Spinal cord (tissue), 10 donors: Measurements from ENCODE around the gene VAPB. TPM values are rescaled to one million over a fixed set of nuclear protein-coding genes. Genes with fewer than 3 reads are reported as not detected.

Source experiments
- DNase-seq, 6 donors: peaks; one replicate each; pipeline versions ENCODE4 v3.0.0 to v3.0.0-alpha.2; 2013 to 2015; ENCODE audit warnings: low spot score in 6 of 6, low read depth in 4 of 6
- H3K27ac ChIP-seq: one replicate; pipeline ENCODE4 v1.5.1; 2013; ENCODE audit warnings: low read depth, low read length, control low read depth
- H3K27me3 ChIP-seq: one replicate; pipeline ENCODE4 v1.6.1; 2013; ENCODE audit warnings: low read length; ENCODE audit not compliant: control insufficient read depth, insufficient read depth
- H3K36me3 ChIP-seq: one replicate; pipeline ENCODE4 v1.6.1; 2013; ENCODE audit warnings: low read length; ENCODE audit not compliant: control insufficient read depth, insufficient read depth
- H3K4me1 ChIP-seq: one replicate; pipeline ENCODE4 v1.6.1; 2013; ENCODE audit warnings: low read length; ENCODE audit not compliant: control insufficient read depth, insufficient read depth
- H3K4me3 ChIP-seq: one replicate; pipeline ENCODE4 v1.5.1; 2013; ENCODE audit warnings: low read depth, low read length, control low read depth
- H3K9me3 ChIP-seq: one replicate; pipeline ENCODE4 v1.6.1; 2013; ENCODE audit warnings: low read length; ENCODE audit not compliant: control insufficient read depth, insufficient read depth
- WGBS: methylation state at CpG from one replicate; pipeline ENCODE4 v1.1.5; 2013; ENCODE audit warnings: missing lambda C conversion rate; ENCODE audit not compliant: insufficient coverage; 5-methylcytosine and 5-hydroxymethylcytosine counted together
- polyA plus RNA-seq, 2 donors: library from polyadenylated mRNA; unstranded; fragments of 120-200 nt; gene quantifications; one replicate each; pipeline ENCODE4 v1.2.1, GENCODE V29; 2013; ENCODE audit not compliant: insufficient read length in 2 of 2
- total RNA-seq, 2 donors: library from RNA; depleted of rRNA in 1 of 2; stranded (reverse); fragments of 120-200 nt in 1 of 2; fragments of >200 nt in 1 of 2; gene quantifications; one replicate each; pipeline versions ENCODE4 v1.2.3 to v1.2.4, GENCODE V29; 2013 to 2014
- donor health status: healthy.

The VAPB gene
- total and polyA plus RNA-seq, 4 donors = 26.1 to 64.3 (median 56.6) TPM

GRCh38 chr20:58463256-58463655, 74.2 kb downstream of the VAPB start:
- H3K36me3 ChIP-seq = peaks cover 6% of the 10 kb centered on the region
- no peak for DNase-seq
- no peaks in the 10 kb centered on the region for H3K9me3 ChIP-seq
- no peak overlapping the region for H3K27ac ChIP-seq
- peaks cover 12% of the 10 kb centered on the region for H3K4me1 ChIP-seq
- no peak overlapping the region for H3K4me3 ChIP-seq
- 77% methylated on average over 4 of the region's 10 CpGs for WGBS
- H3K27me3 ChIP-seq = peaks cover 4% of the 10 kb centered on the region

DNA sequence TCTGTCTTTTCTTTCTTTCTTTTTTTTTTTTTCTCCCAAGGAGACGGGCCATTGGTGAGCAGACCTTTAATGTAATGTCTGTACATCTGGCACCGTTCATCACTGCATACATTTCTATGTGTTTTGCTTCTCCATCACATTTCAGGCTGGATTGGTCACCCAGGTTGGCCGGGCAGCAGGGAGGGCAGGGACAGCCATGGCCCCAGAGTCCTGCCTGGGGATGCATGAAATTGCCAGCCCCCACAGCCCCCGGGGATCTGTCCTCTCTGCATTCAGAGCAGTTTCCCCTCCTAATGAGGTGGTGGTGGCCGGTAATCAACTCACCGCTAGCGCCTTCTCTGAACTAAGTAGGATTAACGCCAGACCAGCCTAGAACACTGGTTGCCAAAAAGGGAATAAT, 75.8 kb downstream of the VAPB start:
- H3K27me3 ChIP-seq = peaks cover 4% of the 10 kb centered on the region
- 69% methylated on average over 6 of the region's 8 CpGs for WGBS

DNA sequence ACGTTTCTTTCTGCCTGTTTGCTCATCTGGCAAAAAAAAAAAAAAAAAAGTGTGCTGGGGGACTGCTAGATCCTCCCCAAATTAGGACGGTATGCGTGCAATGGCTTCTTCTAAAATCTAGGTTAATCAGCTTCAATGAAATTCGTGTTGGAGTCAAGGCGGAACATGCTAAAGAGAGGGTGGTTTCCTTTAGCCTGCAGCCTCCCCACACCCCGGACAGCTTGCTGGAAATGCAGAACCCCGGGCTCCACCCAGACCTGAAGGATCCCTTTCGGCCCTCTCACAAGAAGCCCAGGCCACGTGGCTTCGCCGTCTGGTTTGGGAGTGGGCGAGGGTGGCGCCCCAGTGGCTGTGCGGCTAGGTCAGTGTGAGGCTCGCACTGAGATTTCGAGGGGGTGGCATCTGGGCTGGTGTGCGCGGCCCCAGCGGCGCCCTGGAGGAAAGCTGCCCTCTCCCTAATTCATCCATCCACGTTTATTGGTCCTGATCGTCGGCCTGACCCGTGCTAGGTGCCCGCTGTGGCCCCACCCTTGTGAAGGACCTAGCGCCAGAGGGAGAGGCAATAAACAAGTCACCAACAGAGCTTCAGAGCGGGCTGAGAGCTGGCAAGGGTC, 77.2 kb downstream of the VAPB start:
- H3K4me1 ChIP-seq = peaks cover 3% of the 10 kb centered on the region
- H3K9me3 ChIP-seq = no peaks in the 10 kb centered on the region
- H3K27me3 ChIP-seq = peaks cover 4% of the 10 kb centered on the region
- no peak overlapping the region for H3K4me3 ChIP-seq
- H3K27ac ChIP-seq = no peak overlapping the region
- no peak for DNase-seq
- WGBS = 95% methylated on average over 25 of the region's 27 CpGs
- no peaks in the 10 kb centered on the region for H3K36me3 ChIP-seq

More for the DNA sequence above, 75.8 kb downstream of the VAPB start:
- Histone ChIP-seq H3K36me3 (peaks cover 6% of the 10 kb centered on the region), H3K4me1 (peaks cover 6% of the 10 kb centered on the region), H3K4me3 (no peak overlapping the region), H3K9me3 (no peaks in the 10 kb centered on the region), H3K27ac (no peak overlapping the region)
- DNase-seq = no peak

DNA sequence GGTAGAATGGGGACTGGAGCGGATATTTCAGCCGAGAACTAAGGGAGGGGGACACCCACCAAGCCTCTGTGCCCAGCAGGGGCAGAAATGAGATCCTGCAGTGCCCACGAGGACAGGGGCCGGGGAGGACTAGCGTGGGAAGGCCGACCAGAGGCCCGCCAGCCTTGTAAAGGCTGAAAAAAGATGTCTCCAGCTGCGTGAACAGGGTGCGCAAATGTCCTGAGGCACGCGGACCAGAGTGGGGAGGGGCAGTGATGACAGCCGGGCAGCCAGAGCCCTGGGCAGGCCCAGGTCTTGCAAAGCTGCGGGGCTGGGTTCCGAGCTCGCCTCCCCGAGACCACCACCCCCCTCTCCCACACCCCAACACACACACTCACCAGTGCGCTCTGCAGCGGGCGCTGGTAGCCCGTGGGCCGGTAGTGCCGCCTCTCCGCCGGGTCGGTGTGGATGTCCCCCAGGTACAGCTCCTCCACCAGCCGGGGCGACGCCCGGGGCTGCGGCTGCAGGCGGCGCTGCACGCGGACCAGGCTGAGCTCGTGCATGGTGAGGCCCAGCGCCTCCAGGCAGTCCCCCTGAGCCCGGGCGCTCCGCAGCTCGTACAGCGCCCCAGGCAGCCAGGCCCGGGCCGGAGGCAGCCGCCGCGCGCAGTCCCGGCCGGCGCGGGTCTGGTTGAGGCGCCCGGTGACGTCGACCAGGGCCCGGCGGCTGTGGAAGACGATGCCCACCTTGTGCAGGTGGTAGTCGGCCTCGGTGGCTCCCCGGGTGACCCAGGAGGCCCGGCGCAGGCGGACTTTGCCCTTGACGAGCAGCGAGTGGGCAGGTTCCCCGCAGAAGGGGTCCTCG, 77.9 kb downstream of the VAPB start:
- 56% methylated on average over 61 of the region's 68 CpGs for WGBS
- H3K4me3 ChIP-seq = no peak overlapping the region
- H3K4me1 ChIP-seq = peaks cover 3% of the 10 kb centered on the region
- DNase-seq = no peak
- H3K27ac ChIP-seq = no peak overlapping the region
- H3K36me3 ChIP-seq = no peaks in the 10 kb centered on the region
- no peaks in the 10 kb centered on the region for H3K9me3 ChIP-seq
- H3K27me3 ChIP-seq = peaks cover 4% of the 10 kb centered on the region

- Histone ChIP-seq H3K9me3 (no peaks in the 10 kb centered on the region), H3K27me3 (peaks cover 4% of the 10 kb centered on the region), H3K36me3 (no peaks in the 10 kb centered on the region), H3K4me3 (no peak overlapping the region), H3K4me1 (peaks cover 3% of the 10 kb centered on the region), H3K27ac (no peak overlapping the region)
- 60% methylated on average over 22 of the region's 28 CpGs for WGBS
- DNase-seq = no peak
Measured at GRCh38 chr20:58467572-58468527, 78.8 kb downstream of the VAPB start.

GRCh38 chr20:58469616-58470015, 80.6 kb downstream of the VAPB start:
- no peak for DNase-seq
- Histone ChIP-seq H3K9me3 (no peaks in the 10 kb centered on the region), H3K27ac (no peak overlapping the region), H3K4me3 (no peak overlapping the region), H3K27me3 (peaks cover 4% of the 10 kb centered on the region), H3K4me1 (peaks cover 3% of the 10 kb centered on the region), H3K36me3 (no peaks in the 10 kb centered on the region)
- 87% methylated on average over 12 of the region's 12 CpGs for WGBS

GRCh38 chr20:58470336-58471192, 81.5 kb downstream of the VAPB start:
- DNase-seq = no peak
- no peaks in the 10 kb centered on the region for H3K9me3 ChIP-seq
- no peak overlapping the region for H3K4me3 ChIP-seq
- H3K4me1 ChIP-seq = peaks cover 3% of the 10 kb centered on the region
- WGBS = 95% methylated on average over 19 of the region's 19 CpGs
- H3K27me3 ChIP-seq = peaks cover 4% of the 10 kb centered on the region
- no peaks in the 10 kb centered on the region for H3K36me3 ChIP-seq
- H3K27ac ChIP-seq = no peak overlapping the region

- Histone ChIP-seq H3K27me3 (peaks cover 3% of the 10 kb centered on the region), H3K4me1 (peaks cover 3% of the 10 kb centered on the region), H3K4me3 (no peak overlapping the region), H3K9me3 (no peaks in the 10 kb centered on the region), H3K36me3 (no peaks in the 10 kb centered on the region), H3K27ac (no peak overlapping the region)
- 82% methylated on average over 26 of the region's 26 CpGs for WGBS
- DNase-seq = peak in 1 of 6 donors; percentile 64
Measured at GRCh38 chr20:58471193-58472164, 82.5 kb downstream of the VAPB start.
